Measurements from ENCODE around the gene KIF26B. TPM values are rescaled to one million over a fixed set of nuclear protein-coding genes. Genes with fewer than 3 reads are reported as not detected.

The KIF26B gene
- total and polyA plus RNA-seq, 10 of the 15 experiments (the other 5 are each of a cell fraction or from before 2014, with no cell fraction given) = 0.35 to 11.6 (median 2.2) TPM

GRCh38 chr1:245184779-245185178 is 30.0 kb downstream of the KIF26B start:
- no peaks in the 10 kb centered on the region for H3K4me1 ChIP-seq (ENCODE audit: control insufficient read depth, insufficient read depth, low read length)
- POLR2A ChIA-PET = no interaction called here
- no peak for TF ChIP-seq POLR2AphosphoS2 (IDR thresholded peaks at IDR 0.05; ENCODE audit: low read depth, low read length)
- TF ChIP-seq TCF7 (IDR thresholded peaks at IDR 0.05; ENCODE audit: borderline replicate concordance) = no peak
- no peak for TF ChIP-seq CUX1 (IDR thresholded peaks at IDR 0.05; ENCODE audit: insufficient replicate concordance, low read depth, low read length)
- no peak for TF ChIP-seq PAX5 (IDR thresholded peaks at IDR 0.05; ENCODE audit: borderline replicate concordance, low read depth, low read length)
- TF ChIP-seq SMAD5 (IDR thresholded peaks at IDR 0.05; ENCODE audit: low read depth) = no peak
- no peak for TF ChIP-seq GABPA (IDR thresholded peaks at IDR 0.05; ENCODE audit: low read depth)
- no peak for TF ChIP-seq BHLHE40 (IDR thresholded peaks at IDR 0.05; ENCODE audit: borderline replicate concordance in 1 of 2, low read depth in 2 of 2, low read length in 1 of 2)
- no peak for TF ChIP-seq RAD21 (IDR thresholded peaks at IDR 0.05; ENCODE audit: insufficient read depth, low read depth, low read length)
- no peak for TF ChIP-seq ZNF217 (IDR thresholded peaks at IDR 0.05)
- BruUV-seq (replicated peaks) = no TSS peak
- no peak overlapping the region for H3K4me3 ChIP-seq
- no peak overlapping the region for H3K27ac ChIP-seq (ENCODE audit: control insufficient read depth, insufficient read depth)
- no peak for ATAC-seq
- H3K4me2 ChIP-seq (ENCODE audit: control insufficient read depth, insufficient read depth) = no peak overlapping the region
- in situ Hi-C loops (cut with MboI) (no loop called here), intact Hi-C loops (cut with micrococcal nuclease; ENCODE audit: unreplicated experiment) (no loop called here)
- H3K9me3 ChIP-seq (replicated peaks; ENCODE audit: control insufficient read depth, insufficient read depth, low read length) = no peaks in the 10 kb centered on the region; the same call in 1 of the 3 replicates
- CTCF ChIA-PET = interaction anchor here (1.0 kb wide), 1 partner anchor 32 kb away, joined by 3 read pairs; no protein-coding TSS in a partner anchor
- RAD21 ChIA-PET (ENCODE audit: unreplicated experiment) = no interaction called here
- no peaks in the 10 kb centered on the region for H3K79me2 ChIP-seq (ENCODE audit: control insufficient read depth, insufficient read depth, low read length)
- no peaks in the 10 kb centered on the region for H4K20me1 ChIP-seq (ENCODE audit: control insufficient read depth, insufficient read depth)
- 38% methylated on average over 4 of the region's 4 CpGs for WGBS (ENCODE audit: insufficient coverage, insufficient replicate concordance, low lambda C conversion rate, missing lambda C conversion rate)
- SMC1A ChIA-PET (ENCODE audit: uncharacterized antibody, unreplicated experiment) = no interaction called here
- H3K27me3 ChIP-seq (replicated peaks in 1 of 2; ENCODE audit: control insufficient read depth in 2 of 2, insufficient read depth in 2 of 2, low read length in 1 of 2) = no peaks in the 10 kb centered on the region
- FAIRE-seq = no peak
- DNase-seq (ENCODE audit: low read depth, low spot score) = no peak
- H3K36me3 ChIP-seq (ENCODE audit: control insufficient read depth in 2 of 2, insufficient read depth in 2 of 2, low read length in 1 of 2) = no peaks in the 10 kb centered on the region
- no peak overlapping the region for H3K9ac ChIP-seq (ENCODE audit: control insufficient read depth, insufficient read depth, low read length)
- H2AFZ ChIP-seq (ENCODE audit: control insufficient read depth, low read depth, low read length) = no peak overlapping the region
